Stimulated activated CD4-positive, alpha-beta T cell treated with anti-CD3 and anti-CD28 coated beads, TNF-alpha, amount 100 ng/mL, for 48 hours (primary cell): ENCODE results near the gene ARL6IP1.
"Not testable (repeated sequence)": the region's sequence is repeated elsewhere in the genome, so short reads cannot be mapped to it uniquely, and the experiment has no call there.

ENCODE experiments used
- DNase-seq, 3 donors: peaks; one replicate each; pipeline ENCODE4 v3.0.0-alpha.2; 2020; ENCODE audit warnings: low read depth in 3 of 3

Gene ARL6IP1

DNA sequence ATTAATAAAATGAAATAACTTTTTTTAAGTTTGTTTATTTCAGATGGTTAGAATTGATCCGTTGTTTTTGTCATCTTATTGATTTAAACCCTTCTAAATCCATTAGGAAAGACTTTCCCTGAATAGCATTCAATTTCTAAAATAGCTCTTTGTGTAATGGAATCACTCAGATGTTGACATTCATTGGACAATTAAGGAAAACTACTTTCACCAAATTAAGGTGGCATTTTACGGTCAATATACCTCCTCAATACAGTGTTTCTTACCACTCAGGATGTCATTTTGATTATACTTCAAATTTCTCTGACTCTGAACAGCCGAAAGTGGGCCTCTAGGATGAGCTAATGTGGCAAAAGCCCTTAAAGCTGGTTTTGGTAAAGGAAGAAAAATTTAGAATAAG is 1.8 kb downstream of the ARL6IP1 start:
- no peak for DNase-seq

DNA sequence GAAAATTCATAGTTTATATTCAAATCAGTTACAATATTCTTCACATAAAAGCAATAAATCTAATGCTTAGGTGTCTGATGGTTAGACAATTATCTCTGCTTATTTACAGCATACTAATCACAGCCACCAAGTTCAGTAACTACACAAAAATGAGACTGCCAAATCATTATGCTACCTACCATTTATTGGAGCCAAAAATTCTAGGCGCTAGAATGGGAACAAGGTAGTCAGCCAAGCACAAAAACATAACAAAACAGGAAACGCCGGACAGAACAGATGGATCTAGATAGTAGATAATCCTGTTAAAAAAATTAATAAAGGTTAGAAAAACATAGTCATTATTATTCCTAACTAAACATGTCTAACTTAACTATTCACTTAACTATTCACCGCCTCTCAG is 3.6 kb downstream of the ARL6IP1 start:
- DNase-seq, result no peak

DNA sequence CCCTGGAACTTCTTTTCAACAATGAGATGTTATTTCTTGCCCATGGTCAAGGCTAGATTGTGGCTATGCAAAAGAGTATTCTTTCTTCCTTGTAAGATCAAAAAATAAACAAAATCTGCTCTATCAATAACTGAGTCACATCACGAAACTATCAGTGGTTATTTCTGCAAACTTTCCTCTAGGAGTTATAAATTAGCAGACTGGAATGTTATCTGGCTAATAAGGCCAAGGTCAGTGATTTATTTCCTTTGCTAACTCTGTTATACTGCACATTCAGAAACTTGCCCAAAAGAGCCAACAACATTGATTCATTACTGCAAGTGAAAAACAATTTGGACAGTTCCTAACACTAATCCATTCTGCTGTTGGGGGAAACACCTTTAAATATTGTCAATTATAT is 5.0 kb downstream of the ARL6IP1 start:
- DNase-seq, result no peak

DNA sequence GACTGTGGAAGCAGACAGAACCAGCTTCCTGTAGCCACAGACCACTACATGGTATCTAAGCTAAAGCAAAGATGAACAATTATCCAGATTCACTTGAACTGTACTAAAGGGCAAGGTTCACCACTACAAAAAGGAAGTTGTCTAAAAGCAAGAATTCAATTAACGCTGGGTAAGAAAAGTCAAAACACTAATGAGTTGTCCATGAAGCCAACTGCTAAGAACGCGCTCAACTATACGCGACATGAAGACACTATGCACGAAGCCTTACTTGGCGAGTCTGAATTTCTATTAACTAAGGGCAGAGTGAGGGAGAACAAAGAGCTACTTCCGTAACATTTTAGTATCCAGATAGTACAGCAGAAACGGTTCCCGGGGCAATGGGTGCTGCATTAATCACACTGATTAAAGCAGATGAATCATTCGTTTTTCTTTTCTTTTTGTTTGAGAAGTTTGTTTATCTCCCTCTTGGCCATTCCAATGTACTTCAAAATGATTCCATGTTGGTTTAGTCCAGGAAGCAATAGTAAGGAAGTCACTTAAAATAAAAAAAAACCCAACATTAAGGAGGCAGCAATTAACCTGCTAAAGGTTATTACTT is 8.4 kb downstream of the ARL6IP1 start:
- DNase-seq, result no peak

DNA sequence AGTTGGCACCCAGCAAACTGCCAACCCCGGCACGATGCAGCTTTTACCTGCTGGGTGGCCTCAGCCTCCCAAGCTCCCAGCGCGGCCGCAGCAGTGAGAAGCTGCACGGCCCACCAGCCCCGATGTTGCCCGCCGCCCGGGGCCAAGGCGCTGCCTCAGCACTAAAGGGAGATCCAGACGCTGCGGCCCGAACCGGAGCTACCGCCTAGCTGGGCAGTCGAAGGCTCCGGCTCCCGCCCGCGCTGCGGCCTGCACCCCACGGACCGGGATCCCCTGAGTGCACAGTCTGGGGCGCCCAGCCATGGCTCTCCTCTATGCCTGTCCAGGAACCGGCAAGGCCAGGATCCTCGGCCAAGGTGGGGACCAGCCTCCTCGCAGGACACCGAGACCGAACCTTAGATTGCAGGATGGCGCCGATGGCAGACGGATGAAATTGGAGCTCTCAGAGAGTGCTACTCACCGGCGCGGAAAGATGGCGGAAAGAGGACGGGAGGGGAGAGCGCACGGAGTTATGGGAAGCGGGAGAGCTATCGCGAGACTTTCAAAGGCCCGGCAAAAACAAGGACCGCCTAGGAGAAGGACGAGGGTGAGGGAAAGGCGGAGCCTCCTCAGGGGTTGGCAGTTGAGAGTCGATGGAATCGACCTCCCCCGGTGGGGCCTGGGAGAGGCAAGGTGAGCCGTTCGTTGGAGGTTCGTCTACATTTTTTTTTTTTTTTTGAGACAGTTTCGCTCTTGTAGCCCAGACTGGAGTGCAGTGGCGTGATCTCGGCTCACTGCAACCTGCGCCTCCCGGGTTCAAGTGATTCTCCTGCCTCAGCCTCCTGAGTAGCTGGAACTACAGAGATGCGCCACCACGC is 11.3 kb downstream of the ARL6IP1 start, which contains the start of gene RPS15A:
RPS15A (minus strand) TSS at position 485 of the 857 bp plus-strand sequence. CDS start 1,221 bp downstream, outside the sequence.
- DNase-seq, result peak; percentile 88 to 92 (median 88)

DNA sequence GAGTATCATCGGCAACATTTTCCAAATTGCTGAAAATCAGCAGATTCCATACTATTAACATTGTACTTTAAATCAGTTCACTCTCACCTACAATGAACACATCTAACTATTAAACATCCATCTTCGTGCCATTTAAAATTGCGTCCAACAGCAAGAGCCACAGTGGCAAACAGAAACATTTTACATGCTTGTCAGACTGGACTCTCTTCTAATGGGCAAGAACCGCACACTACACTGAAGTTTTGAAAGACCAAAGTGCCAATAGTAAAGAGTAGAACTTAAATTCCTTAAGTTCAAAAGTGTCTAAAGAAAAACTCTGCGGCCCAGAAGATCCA is 11.9 kb downstream of the ARL6IP1 start:
- DNase-seq, result no peak

DNA sequence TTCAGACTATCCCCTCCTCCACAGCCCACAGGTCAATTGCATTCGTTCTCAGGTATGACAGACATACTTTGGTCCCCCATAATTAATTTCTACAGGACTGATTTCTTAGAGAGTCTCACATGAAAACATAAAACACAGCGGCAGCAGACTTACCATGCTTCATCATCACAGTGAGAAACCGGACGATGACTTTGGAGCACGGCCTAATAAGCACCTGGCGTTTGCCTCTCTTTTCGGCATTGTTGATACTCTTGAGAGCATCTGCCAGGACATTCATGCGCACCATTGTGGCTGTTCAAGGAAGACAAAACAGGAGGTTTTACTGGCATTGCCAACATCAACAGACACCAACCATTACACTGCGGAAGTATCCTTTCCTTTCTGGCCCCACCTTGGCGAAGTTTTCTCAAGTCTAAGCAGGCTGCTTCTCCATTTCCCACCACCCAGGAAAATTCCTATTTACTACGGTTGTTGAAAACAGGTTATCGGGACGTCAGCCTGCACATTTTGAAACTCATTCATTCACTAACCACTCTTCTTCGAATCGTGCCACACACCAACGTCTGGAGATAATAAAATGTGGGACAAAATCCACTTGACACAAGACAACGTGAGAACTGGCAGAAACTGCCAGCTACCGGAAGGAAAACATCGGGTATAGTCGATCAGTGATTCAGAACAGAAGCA is 12.4 kb downstream of the ARL6IP1 start:
- DNase-seq, result no peak

DNA sequence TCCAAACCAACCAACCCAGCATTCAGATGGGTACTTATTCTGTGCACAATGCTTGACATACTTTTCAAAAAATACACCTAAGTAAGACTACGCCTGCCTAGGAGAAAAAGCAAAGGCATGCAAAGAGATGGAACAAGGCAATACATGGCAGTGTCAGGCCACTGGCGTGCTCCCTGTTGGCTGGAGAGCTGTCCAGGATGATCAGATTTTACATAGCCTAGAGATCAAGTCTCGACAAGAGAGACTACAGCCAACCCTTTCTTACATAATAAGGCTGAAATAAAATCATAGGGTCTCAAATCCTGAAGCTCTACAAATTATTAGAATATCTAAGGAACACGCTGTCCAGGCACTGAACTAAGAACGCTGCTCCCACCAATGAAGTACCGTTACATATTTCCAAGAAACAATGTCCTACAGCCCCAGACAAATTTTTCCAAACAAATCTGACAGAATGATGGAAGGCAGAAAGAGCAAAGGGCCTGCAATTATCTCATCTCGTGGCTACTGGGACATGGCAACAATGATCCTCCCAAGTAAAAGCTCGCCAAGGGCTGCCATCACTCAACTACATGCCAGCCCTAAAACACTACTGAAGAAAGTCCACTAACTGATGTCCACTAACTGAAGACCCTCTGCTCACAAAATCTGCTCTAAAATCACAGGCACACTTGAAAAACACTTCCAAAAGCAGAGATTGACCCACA is 16.3 kb downstream of the ARL6IP1 start:
- no peak for DNase-seq

DNA sequence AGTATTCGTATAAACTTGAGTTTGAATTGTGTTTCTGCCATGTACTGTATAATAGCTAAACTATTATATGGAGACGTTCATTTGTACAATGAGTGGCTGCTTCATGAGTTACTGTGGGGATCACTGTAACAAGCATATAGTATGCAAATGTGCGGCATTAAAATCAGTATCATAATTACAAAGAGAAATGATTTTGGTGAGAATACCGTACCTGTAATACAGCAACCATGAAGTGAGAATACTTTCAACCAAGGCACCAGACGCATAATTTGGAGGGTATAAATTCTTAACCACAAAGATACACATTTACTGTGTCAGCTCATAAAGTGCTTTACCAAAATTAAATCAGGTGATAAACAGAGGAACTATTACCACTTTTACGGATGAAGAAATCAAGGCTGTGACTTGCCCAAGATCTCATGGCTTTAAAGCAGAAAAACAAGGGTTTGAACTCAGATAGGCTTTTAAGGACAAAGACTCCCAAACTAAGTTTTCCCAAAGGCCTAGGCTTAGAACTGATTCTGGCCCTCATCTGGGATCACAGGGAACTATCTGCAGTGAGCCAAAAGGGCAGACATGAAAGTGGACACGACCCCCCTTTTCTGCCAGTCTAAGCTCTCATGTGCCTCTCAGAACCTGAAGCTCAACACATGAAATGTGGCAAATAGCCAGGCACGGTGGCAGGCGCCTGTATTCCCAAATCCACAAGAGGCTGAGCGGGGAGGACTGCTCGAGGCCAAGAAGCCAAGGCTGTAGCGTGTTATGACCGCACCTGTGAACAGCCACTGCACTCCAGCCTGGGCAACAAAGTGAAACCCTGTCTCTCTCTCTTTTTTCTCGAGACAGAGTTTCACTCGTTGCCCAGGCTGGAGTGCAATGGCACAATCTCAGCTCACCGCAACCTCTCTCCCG is 17.7 kb downstream of the ARL6IP1 start:
- DNase-seq, result no peak

DNA sequence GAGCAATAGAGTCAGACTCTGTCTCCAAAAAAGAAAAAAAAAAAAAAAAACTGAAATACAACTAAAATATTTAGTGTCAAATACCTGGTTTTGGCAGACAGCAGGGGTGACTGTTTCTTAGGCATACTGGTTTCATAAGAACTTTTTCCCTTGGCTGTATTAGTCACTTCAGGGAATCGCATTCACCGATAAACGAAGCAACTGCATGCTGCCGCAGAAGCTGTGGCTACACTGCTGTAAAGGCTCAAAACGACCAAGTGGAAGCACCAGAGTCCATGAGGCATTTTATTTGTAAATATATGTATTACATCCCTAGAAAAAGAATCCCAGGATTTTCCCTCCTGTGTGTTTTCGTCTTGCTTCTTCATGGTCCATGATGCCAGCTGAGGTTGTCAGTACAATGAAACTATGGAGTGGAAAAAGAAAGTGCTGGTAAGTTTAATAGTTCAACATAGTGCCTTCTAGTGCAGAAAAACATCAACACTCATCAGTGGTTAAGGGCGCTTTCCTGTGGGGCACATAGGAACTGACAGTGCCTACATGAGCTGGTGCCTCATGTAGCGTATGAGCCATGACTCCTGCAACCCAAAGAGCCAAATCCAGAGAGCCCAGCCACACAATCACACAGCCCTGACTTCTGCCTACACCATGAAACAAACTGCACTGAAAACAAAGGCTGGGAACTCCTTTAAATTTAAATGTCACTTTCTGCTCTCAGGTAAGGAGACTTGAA is 18.5 kb downstream of the ARL6IP1 start:
- DNase-seq, result no peak

DNA sequence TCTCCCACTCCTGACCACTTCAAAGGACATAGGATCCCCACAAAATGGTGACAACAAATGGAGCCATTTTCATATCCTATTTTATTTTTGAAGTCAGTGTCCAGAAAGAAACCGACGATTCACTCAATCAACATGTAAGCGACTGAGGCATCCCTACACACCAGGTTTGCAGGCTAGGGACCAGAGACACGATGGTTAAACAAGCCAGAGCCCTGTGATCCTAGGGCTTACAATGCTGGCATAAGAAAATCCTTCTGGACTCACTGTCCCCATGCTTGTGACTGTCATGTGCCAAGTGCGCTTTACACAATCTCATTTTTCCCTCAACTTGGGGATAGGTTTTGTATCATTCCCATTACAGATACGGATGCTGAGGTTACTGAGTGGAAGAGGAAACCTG is 20.1 kb downstream of the ARL6IP1 start:
- not testable (repeated sequence) for DNase-seq

DNA sequence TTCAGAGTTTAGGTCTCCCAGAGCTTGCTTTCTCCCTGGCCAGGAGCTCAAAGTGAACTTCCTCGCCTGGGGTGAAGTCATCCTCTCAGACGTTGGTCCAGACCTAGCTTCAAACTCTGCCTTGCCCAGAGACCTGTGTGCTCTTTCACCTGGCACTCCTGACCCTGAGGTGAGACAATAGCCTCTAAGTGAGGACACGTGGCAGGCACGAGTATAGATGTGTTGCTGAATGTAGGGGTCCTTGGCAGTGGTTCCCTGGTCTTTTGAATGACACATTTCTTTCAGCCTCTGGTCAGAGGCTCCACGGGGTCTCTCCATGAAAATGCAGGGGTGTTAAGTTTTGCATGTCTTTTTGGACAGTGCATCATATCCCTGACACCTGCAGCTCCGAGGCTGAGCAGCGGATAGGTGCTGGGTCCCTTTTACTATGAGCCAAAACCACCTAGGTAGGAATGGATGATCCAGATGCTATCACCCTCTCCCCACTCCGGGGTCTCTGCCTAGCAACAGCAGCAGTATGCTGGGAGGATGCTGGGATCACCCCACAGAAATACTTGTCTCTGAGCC is 20.8 kb downstream of the ARL6IP1 start:
- not testable (repeated sequence) for DNase-seq

DNA sequence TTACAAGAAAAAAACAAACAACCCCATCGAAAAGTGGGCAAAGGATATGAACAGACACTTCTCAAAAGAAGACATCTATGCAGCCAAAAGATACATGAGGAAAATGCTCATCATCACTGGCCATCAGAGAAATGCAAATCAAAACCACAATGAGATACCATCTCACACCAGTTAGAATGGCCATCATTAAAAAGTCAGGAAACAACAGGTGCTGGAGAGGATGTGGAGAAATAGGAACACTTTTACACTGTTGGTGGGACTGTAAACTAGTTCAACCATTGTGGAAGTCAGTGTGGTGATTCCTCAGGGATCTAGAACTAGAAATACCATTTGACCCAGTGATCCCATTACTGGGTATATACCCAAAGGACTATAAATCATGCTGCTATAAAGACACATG is 23.7 kb downstream of the ARL6IP1 start:
- DNase-seq, result not testable (repeated sequence)

DNA sequence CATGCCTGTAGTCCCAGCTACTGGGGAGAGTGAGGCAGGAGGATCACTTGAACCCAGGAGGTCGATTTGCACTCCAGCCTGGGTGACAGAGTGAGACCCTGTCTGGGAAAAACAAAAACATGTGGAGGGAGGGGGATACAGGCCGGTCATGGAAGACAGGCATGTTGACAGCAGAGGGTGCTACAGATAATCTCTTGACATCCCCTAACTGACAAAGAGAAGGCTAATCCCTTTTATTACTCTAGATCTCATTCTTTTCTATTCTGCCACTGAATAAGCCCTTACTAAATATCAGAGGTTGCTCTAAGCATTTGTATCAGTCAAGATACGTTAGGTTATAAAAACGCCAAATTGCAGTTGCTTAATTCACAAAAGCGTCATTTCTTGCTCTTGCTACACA is 25.0 kb downstream of the ARL6IP1 start:
- DNase-seq, result not testable (repeated sequence)

DNA sequence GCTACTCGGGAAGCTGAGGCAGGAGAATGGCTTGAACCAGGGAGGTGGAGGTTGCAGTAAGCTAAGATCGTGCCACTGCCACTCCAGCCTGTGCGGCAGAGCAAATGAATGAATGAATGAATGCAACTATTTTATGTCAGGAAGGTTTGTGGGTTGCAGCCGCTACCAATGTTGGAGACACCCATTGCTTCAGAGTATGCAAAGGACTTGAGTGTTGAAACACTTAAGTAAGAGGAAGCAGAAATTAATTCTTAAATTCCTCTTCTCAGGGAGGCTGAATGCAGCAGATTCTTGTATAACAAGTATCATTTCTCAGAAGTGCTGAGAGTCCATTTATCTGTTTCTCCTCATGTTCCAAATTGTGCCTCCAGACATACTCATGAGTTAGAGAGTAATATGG is 26.7 kb downstream of the ARL6IP1 start:
- DNase-seq, result not testable (repeated sequence)

DNA sequence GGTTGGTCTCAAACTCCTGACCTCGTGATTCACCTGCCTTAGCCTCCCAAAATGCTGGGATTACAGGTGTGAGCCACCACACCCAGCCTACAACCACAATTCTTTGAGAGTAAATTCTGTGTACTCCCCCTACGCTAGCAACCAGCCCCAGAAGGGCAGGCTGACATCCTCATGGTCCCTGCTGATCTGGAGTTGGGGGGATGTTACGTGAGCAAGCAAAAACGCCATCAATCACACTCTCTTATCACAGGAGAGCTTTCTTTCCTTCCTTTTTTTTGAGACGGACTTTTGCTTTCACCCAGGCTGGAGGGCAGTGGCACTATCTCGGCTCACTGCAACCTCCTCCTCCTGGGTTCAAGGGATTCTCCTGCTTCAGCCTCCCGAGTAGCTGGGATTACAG is 29.2 kb downstream of the ARL6IP1 start:
- not testable (repeated sequence) for DNase-seq

DNA sequence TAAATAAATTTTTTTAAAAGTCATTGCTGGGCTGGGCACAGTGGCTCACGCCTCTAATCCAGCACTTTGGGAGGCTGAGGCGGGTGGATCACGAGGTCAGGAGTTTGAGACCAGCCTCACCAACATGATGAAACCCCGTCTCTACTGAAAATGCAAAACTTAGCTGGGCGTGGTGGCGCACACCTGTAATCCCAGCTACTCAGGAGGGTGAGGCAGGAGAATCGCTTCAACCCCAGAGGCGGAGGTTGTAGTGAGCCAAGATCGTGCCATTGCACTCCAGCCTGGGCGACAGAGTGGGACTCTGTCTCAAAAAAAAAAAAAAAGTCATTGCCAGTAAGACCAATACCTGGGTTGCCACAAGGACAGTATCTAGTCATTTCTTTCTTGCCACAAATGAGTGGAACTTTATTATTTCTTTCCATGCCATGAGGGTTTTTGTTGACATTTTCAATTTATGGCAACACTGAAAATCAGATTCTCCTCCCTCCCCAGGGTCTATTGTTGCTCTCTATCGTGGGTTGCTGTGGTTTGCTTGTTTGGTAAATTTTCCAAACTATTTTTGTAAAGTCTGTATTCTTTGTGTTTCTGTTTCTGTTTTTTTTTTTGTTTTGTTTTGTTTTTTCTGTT is 30.9 kb downstream of the ARL6IP1 start:
- DNase-seq, result not testable (repeated sequence)

DNA sequence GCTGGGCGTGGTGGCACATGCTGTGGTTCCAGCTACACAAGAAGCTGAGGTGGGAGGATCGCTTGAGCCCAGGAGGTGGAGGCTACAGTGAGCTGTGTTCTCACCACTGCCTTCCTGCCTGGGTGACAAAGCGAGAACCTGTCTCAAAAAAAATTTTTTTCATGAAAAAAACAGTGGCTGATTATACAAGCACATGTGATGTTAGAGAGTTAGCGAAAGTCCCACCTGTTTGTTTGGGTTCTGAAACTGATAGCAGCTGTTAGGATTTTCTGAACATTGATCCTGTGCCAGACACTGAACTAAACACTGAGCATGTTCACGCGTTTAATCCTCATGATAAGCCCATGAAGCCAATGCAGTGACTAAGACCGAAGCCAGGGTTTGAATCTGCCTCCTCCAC is 34.1 kb downstream of the ARL6IP1 start:
- not testable (repeated sequence) for DNase-seq

DNA sequence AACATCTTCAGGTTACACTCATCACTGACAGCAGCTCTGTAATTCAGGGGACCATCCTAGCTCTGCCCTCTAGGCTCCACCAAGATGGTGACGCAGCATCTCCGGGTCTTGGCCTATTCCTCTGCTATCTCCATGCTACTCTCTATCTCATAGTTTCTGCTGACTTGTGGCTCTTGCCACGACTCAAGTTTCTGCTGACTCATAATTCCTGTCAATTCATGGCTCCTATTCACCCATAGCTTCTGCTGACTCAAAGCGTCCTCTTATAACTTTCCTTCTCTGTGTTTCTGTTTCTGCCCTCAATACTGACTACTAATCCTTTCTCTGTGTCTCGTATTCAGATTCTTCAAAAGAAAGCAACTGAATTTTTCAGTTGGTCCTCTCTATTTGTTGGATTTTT is 38.6 kb downstream of the ARL6IP1 start:
- DNase-seq, result not testable (repeated sequence)
